Keratinocyte (primary cell): ENCODE data around the gene TXNDC2. TPM values are rescaled to one million over a fixed set of nuclear protein-coding genes. Genes with fewer than 3 reads are reported as not detected.
A peak's percentile ranks its signal among the peaks of the same experiment; 100 is the strongest.

Experiments used
- DNase-seq: peaks from one replicate; pipeline ENCODE4 v3.0.0-alpha.2; 2011; ENCODE audit warnings: low read depth, missing footprints, low spot score
- FAIRE-seq: peaks from 2 replicates; lab custom pipeline; 2011; peaks lifted over from hg19 to GRCh38; lab: Jason Lieb, UNC
- H2AFZ ChIP-seq: 2 replicates; pipeline ENCODE4 v1.6.0; 2012; ENCODE audit warnings: low read length, control low read depth, inconsistent platforms; ENCODE audit not compliant: control insufficient read depth
- H3K27ac ChIP-seq: 2 replicates; pipeline ENCODE4 v1.5.1; 2011; ENCODE audit warnings: low read length; ENCODE audit not compliant: control insufficient read depth, insufficient read depth
- H3K27me3 ChIP-seq: 3 replicates; pipeline ENCODE4 v1.6.0; 2011; ENCODE audit warnings: low read length; ENCODE audit not compliant: control insufficient read depth, insufficient read depth; ENCODE audit errors: extremely low read depth
- H3K36me3 ChIP-seq, 2 experiments: 2 replicates in 1 of 2; 3 replicates in 1 of 2; pipeline ENCODE4 v1.5.1; 2011; ENCODE audit warnings: low read length in 2 of 2, mild to moderate bottlenecking in 1 of 2; ENCODE audit not compliant: control insufficient read depth in 2 of 2, insufficient read depth in 2 of 2; ENCODE audit errors: extremely low read depth in 1 of 2
- H3K4me1 ChIP-seq: 3 replicates; pipeline ENCODE4 v1.5.1; 2011; ENCODE audit warnings: low read length; ENCODE audit not compliant: control insufficient read depth, insufficient read depth; ENCODE audit errors: extremely low read depth
- H3K4me2 ChIP-seq: 3 replicates; pipeline ENCODE4 v1.6.0; 2011; ENCODE audit warnings: low read depth, low read length; ENCODE audit not compliant: control insufficient read depth, insufficient read depth; ENCODE audit errors: extremely low read depth
- H3K4me3 ChIP-seq, 3 experiments: fragments of 200-600 bp in 1 of 3; sonication (generic) in 1 of 3; 2 replicates in 2 of 3; 3 replicates in 1 of 3; pipeline ENCODE4 v1.5.1; 2011 to 2016; ENCODE audit warnings: low read length in 3 of 3, mild to moderate bottlenecking in 3 of 3, control low read depth in 2 of 3, inconsistent platforms in 1 of 3, low read depth in 1 of 3, mixed read lengths in 1 of 3, mixed run types in 1 of 3, moderate library complexity in 1 of 3; ENCODE audit not compliant: control insufficient read depth in 2 of 3, insufficient read depth in 2 of 3; ENCODE audit errors: extremely low read depth in 1 of 3
- H3K79me2 ChIP-seq: 2 replicates; pipeline ENCODE4 v1.6.0; 2012; ENCODE audit warnings: low read length; ENCODE audit not compliant: control insufficient read depth, insufficient read depth
- H3K9ac ChIP-seq: 3 replicates; pipeline ENCODE4 v1.6.0; 2011; ENCODE audit warnings: low read length; ENCODE audit not compliant: control insufficient read depth, insufficient read depth; ENCODE audit errors: extremely low read depth
- H3K9me1 ChIP-seq: 3 replicates; pipeline ENCODE4 v1.6.0; 2011; ENCODE audit warnings: low read length; ENCODE audit not compliant: control insufficient read depth, insufficient read depth; ENCODE audit errors: extremely low read depth
- H3K9me3 ChIP-seq: 2 replicates; pipeline ENCODE4 v1.5.1; 2012; ENCODE audit warnings: low read depth, low read length; ENCODE audit not compliant: control insufficient read depth
- H4K20me1 ChIP-seq: 3 replicates; pipeline ENCODE4 v1.6.0; 2011; ENCODE audit warnings: low read length; ENCODE audit not compliant: control insufficient read depth, insufficient read depth; ENCODE audit errors: extremely low read depth
- CTCF ChIP-seq, 3 experiments: IDR thresholded peaks in 1 of 3; conservative IDR thresholded peaks in 1 of 3; optimal IDR thresholded peaks in 1 of 3; 2 replicates in 2 of 3; 3 replicates in 1 of 3; pipeline versions ENCODE3 to v1.5.1; 2011; ENCODE audit warnings: low read length in 3 of 3, mild to moderate bottlenecking in 3 of 3, moderate library complexity in 2 of 3, control low read depth in 1 of 3, inconsistent platforms in 1 of 3; ENCODE audit not compliant: insufficient read depth in 2 of 3; ENCODE audit errors: extremely low read depth in 1 of 3
- EZH2 ChIP-seq: IDR thresholded peaks from one replicate; pipeline ENCODE4 v1.6.1; 2012; ENCODE audit warnings: inconsistent platforms, mild to moderate bottlenecking, low read length, moderate library complexity
- dilution Hi-C: fragments of 300-500 bp; cut with MboI; formaldehyde crosslinking; loops from one replicate; pipeline ENCODE4 v1.7.0; 2020; ENCODE audit warnings: low sequenced_read_pairs; ENCODE audit not compliant: extremely low pct_ligation_motif_present
- polyA plus RNA-seq, 5 experiments: library from polyadenylated mRNA; depleted of rRNA in 3 of 5; stranded (reverse) in 3 of 5; stranded (forward) in 1 of 5; unstranded in 1 of 5; fragments of >200 nt; gene quantifications; 1 replicate in 1 of 5; 2 replicates in 3 of 5; 3 replicates in 1 of 5; pipeline versions ENCODE4 v1.2.1 to v1.2.3, GENCODE V29; 2011 to 2012; ENCODE audit warnings: missing spikeins in 2 of 5, low read depth in 1 of 5, low replicate concordance in 1 of 5

TXNDC2 gene
- polyA plus RNA-seq, 1 donor (not counting 4 experiments of a cell fraction or from before 2014, with no cell fraction given): not detected

GRCh38 chr18:9870431-9871008 is 15.3 kb upstream of the TXNDC2 start:
- DNase-seq (no peak), FAIRE-seq (no peak)
- no peaks in the 10 kb centered on the region for H3K27me3 ChIP-seq
- dilution Hi-C loops: no loop called here
- H3K9ac ChIP-seq: peak overlapping the region; percentile 4
- peak overlapping the region; percentile 13 for H3K4me2 ChIP-seq
- H3K27ac ChIP-seq: peak overlapping the region; percentile 47
- no peak overlapping the region for H3K4me3 ChIP-seq
- H3K9me1 ChIP-seq: no peaks in the 10 kb centered on the region
- no peaks in the 10 kb centered on the region for H3K79me2 ChIP-seq
- H4K20me1 ChIP-seq: no peaks in the 10 kb centered on the region
- no peak for TF ChIP-seq EZH2
- TF ChIP-seq CTCF (optimal IDR thresholded peaks at IDR 0.05 in 1 of 3, IDR thresholded peaks at IDR 0.05 in 1 of 3, conservative IDR thresholded peaks at IDR 0.05 in 1 of 3; ENCODE audit: extremely low read depth in 1 of 3, insufficient read depth in 2 of 3, low read length in 3 of 3): no peak
- no peaks in the 10 kb centered on the region for H3K36me3 ChIP-seq
- peaks cover 6% of the 10 kb centered on the region for H3K9me3 ChIP-seq
- H2AFZ ChIP-seq: peak overlapping the region; percentile 77
- H3K4me1 ChIP-seq: peaks cover 29% of the 10 kb centered on the region

GRCh38 chr18:9871244-9871746 is 14.5 kb upstream of the TXNDC2 start:
- Histone ChIP-seq H2AFZ (no peak overlapping the region), H3K4me1 (peaks cover 30% of the 10 kb centered on the region), H3K9ac (no peak overlapping the region), H3K9me3 (peaks cover under 1% of the 10 kb centered on the region), H3K4me3 (no peak overlapping the region), H3K79me2 (no peaks in the 10 kb centered on the region), H3K4me2 (no peak overlapping the region), H4K20me1 (no peaks in the 10 kb centered on the region), H3K27ac (no peak overlapping the region), H3K27me3 (no peaks in the 10 kb centered on the region), H3K9me1 (no peaks in the 10 kb centered on the region), H3K36me3 (no peaks in the 10 kb centered on the region)
- DNase-seq (no peak), FAIRE-seq (no peak)
- dilution Hi-C loops: no loop called here
- no peak for TF ChIP-seq CTCF (optimal IDR thresholded peaks at IDR 0.05 in 1 of 3, IDR thresholded peaks at IDR 0.05 in 1 of 3, conservative IDR thresholded peaks at IDR 0.05 in 1 of 3; ENCODE audit: extremely low read depth in 1 of 3, insufficient read depth in 2 of 3, low read length in 3 of 3)
- TF ChIP-seq EZH2: no peak
